GM21447 (cell line): Measurements from ENCODE around the gene FREM1.
A peak's percentile ranks its signal among the peaks of the same experiment; 100 is the strongest.

ENCODE experiments used
- ATAC-seq: cut with Tn5 transposase; IDR thresholded peaks from one replicate; pipeline ENCODE4 v1.9.1; 2021; ENCODE audit not compliant: unreplicated experiment

FREM1 gene

GRCh38 chr9:14710804-14711203, 199.4 kb downstream of the FREM1 start:
- no peak for ATAC-seq

- ATAC-seq = peak; percentile 73
Observed at GRCh38 chr9:14706530-14707140, 203.6 kb downstream of the FREM1 start.

GRCh38 chr9:14705079-14705478, 205.1 kb downstream of the FREM1 start:
- ATAC-seq = no peak

GRCh38 chr9:14704281-14704680, 205.9 kb downstream of the FREM1 start:
- no peak for ATAC-seq

- ATAC-seq = no peak
Observed at GRCh38 chr9:14702200-14702720, 208.0 kb downstream of the FREM1 start.

GRCh38 chr9:14693251-14693861, 216.9 kb downstream of the FREM1 start, which contains the start of gene ZDHHC21:
ZDHHC21 (minus strand) TSS chr9:14693432; CDS start chr9:14674340, 19,092 bp downstream.
- peak; percentile 68 for ATAC-seq

GRCh38 chr9:14692470-14693250, 217.6 kb downstream of the FREM1 start:
- ATAC-seq = peak; percentile 43

GRCh38 chr9:14690948-14691730, 219.1 kb downstream of the FREM1 start:
- no peak for ATAC-seq

GRCh38 chr9:14687042-14687719, 223.0 kb downstream of the FREM1 start:
- no peak for ATAC-seq

GRCh38 chr9:14686168-14686567, 224.1 kb downstream of the FREM1 start:
- ATAC-seq = no peak
